MM.1S (cell line): ENCODE data around the gene XPR1.

Source experiments
- CTCF ChIP-seq: fragments of 300-600 bp; sonication (generic); IDR thresholded peaks from 2 replicates; pipeline ENCODE4 v1.5.1; 2016; ENCODE audit warnings: antibody characterized with exemption, low read length, mixed read lengths
- EZH2 ChIP-seq: fragments of 300-600 bp; sonication (generic); optimal IDR thresholded peaks from 2 replicates; pipeline ENCODE3; 2017; ENCODE audit warnings: low read depth, mild to moderate bottlenecking, antibody characterized with exemption, low read length, mixed read lengths
- EZH2phosphoT487 ChIP-seq: fragments of 300-600 bp; sonication (generic); IDR thresholded peaks from 2 replicates; pipeline ENCODE4 v1.6.1; 2018; ENCODE audit warnings: antibody characterized with exemption, low read length

GRCh38 chr1:180601512-180601911, 30.3 kb upstream of the XPR1 start:
- TF ChIP-seq CTCF (no peak), EZH2 (no peak), EZH2phosphoT487 (no peak)
